Measurements from ENCODE around the gene RNF4. TPM values are rescaled to one million over a fixed set of nuclear protein-coding genes. Genes with fewer than 3 reads are reported as not detected.

Gene RNF4
- total RNA-seq, 1 experiment from 2014 or later, result 45.6 TPM

DNA sequence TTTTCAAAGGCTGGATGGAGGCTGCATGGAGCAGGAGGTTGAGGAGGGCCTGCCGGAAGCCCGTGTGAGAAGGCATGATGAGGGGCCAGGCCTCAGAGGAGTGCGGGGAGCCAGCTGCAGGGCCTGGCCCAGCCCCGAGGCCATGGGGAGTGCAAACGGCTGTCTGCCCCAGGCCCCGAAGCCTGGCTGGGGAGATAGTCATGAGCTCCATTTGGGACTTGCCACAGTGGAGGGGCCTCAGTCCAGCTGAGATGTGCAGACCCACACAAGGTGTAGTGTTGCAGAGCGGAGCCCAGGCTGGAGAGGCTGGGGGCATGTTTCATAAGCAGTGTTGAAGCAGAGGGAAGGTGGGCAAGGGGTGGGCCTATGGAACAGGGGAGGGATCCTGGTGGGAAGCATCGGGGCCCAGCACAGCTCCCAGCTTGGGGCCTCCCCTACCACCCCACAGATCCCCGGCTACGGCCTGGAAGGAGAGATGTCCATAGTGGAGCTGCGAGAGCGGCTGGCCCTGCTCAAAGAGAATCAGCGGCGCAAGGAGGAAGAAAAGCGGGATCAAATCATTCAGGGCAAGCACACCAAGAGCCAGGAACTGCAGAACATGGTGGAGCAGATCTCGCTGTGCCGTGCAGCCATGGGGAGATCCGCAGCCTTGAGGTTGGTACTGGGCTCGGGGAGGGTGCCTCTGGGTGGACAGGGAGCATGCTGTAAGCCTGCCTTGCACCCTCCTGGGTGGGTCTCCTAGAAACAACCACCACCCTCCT, 9.1 kb upstream of the RNF4 start:
- no peak for DNase-seq
- Mint-ChIP-seq H3K27me3 (ENCODE audit: unreplicated experiment) (peaks cover 61% of the 10 kb centered on the region), H3K9me3 (ENCODE audit: low read depth, unreplicated experiment) (no peaks in the 10 kb centered on the region), H3K36me3 (ENCODE audit: insufficient read depth, unreplicated experiment) (peaks cover 4% of the 10 kb centered on the region), H3K4me3 (ENCODE audit: low read depth, unreplicated experiment) (no peak overlapping the region), H3K27ac (ENCODE audit: unreplicated experiment) (no peak overlapping the region), H3K4me1 (ENCODE audit: low read depth, unreplicated experiment) (peaks cover 16% of the 10 kb centered on the region)
- CTCF ChIA-PET, result no interaction called here
- intact Hi-C loops (cut with micrococcal nuclease; ENCODE audit: unreplicated experiment), result no loop called here
- TF ChIP-seq CTCF (IDR thresholded peaks at IDR 0.05; ENCODE audit: unreplicated experiment), result no peak
- no TSS peak for BruUV-seq (replicated peaks)

DNA sequence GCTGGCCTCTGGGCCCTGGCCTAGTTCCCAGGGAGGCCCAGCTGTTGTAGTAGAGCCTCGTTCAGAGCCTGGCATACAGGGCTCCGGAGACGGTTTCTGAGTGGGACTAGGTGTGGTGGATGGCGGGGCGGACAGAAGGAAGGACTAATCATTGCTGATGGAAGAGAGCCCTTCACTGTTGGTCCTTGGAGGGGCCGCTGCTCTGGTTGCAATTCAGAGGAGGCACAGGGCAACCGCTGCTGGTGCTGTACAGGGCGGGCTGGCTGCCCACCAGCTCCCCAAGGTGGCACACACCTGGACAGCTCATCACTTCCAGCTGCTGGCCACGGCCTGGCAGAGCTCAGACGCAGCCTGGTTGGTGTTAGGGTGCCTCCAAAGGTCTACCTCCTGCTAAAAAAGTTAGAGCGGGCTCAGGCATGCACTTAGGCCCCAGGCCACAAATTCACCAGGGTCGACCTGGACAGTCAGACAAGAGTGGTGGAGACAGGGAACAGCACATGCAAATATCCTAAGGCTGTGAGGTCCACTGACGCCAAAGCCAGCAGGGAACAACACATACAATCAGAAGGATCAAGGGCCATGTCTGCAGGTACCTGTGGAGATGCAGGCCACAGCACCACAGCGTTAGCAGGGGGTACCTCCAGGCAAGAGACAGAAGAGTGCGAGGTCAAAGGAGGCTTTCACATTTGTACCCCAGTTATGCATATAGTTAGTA, 7.5 kb upstream of the RNF4 start:
- H3K27me3 Mint-ChIP-seq (ENCODE audit: unreplicated experiment), result peaks cover 61% of the 10 kb centered on the region
- intact Hi-C loops (cut with micrococcal nuclease; ENCODE audit: unreplicated experiment), result no loop called here
- peaks cover 4% of the 10 kb centered on the region for H3K36me3 Mint-ChIP-seq (ENCODE audit: insufficient read depth, unreplicated experiment)
- TF ChIP-seq CTCF (IDR thresholded peaks at IDR 0.05; ENCODE audit: unreplicated experiment), result no peak
- H3K9me3 Mint-ChIP-seq (ENCODE audit: low read depth, unreplicated experiment), result no peaks in the 10 kb centered on the region
- H3K27ac Mint-ChIP-seq (ENCODE audit: unreplicated experiment), result peak overlapping the region; percentile 45
- peak overlapping the region; percentile 64 for H3K4me3 Mint-ChIP-seq (ENCODE audit: low read depth, unreplicated experiment)
- DNase-seq, result no peak
- H3K4me1 Mint-ChIP-seq (ENCODE audit: low read depth, unreplicated experiment), result peaks cover 16% of the 10 kb centered on the region
- no TSS peak for BruUV-seq (replicated peaks)
- CTCF ChIA-PET, result interaction anchor here (1.3 kb wide), 1 partner anchor 10 kb away, joined by 3 read pairs; no protein-coding TSS in a partner anchor

DNA sequence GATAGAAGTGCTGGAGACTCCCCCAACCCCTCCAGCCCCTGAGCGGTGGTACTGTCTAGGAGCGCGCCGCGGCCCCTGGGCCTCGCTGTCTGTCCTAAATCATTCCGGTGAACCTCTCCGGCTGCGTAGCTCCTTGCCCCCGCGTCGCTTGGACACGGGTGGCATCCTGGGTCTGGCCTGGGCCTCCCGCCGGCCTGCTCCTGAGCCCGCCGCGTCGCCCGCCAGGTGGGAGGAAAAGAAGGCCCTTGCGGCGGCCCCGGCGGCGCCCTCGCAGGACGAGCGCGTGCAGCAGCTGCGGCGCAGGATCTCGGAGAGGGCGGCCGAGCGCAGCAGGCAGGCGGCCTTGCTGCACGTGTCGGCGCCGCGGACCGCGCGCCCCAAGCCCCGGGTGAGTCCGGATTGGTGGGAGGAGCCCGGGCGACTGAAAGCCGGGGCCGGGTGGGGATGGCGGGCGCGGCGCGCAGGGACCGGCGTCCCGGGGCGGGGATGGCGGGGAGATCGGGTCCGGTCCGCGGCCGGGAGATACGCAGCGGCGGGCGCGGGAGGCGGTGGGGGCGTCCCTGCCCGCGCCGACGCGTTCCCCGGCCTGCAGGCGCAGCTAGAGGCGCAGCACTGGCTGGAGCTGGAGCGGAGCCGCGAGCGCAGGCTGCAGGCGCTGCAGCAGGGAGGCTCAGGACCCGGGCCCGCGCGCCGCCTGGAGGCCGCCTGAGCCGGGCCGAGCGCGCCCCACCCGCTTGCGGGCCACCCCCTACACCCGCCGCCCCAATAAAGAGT, 6.5 kb upstream of the RNF4 start:
- peaks cover 56% of the 10 kb centered on the region for H3K27me3 Mint-ChIP-seq (ENCODE audit: unreplicated experiment)
- CTCF ChIA-PET, result interaction anchor here (0.7 to 1.3 kb wide), 2 partner anchors 11 to 242 kb away, joined by 3 read pairs; no protein-coding TSS in a partner anchor

More for the DNA sequence above, 6.5 kb upstream of the RNF4 start:
- Mint-ChIP-seq H3K9me3 (ENCODE audit: low read depth, unreplicated experiment) (no peaks in the 10 kb centered on the region), H3K36me3 (ENCODE audit: insufficient read depth, unreplicated experiment) (peaks cover 4% of the 10 kb centered on the region), H3K4me3 (ENCODE audit: low read depth, unreplicated experiment) (peak overlapping the region; percentile 64), H3K27ac (ENCODE audit: unreplicated experiment) (peak overlapping the region; percentile 45), H3K4me1 (ENCODE audit: low read depth, unreplicated experiment) (peaks cover 15% of the 10 kb centered on the region)
- no TSS peak for BruUV-seq (replicated peaks)
- peak; percentile 35 for TF ChIP-seq CTCF (IDR thresholded peaks at IDR 0.05; ENCODE audit: unreplicated experiment)
- peak; percentile 64 for DNase-seq
- intact Hi-C loops (cut with micrococcal nuclease; ENCODE audit: unreplicated experiment), result no loop called here
